ENCODE results near the gene TYW1.
"Not testable (repeated sequence)": the region's sequence is repeated elsewhere in the genome, so short reads cannot be mapped to it uniquely, and the experiment has no call there.

The TYW1 gene

GRCh38 chr7:67046819-67047218 lies 50.2 kb downstream of the TYW1 start:
- DNase-seq (ENCODE audit: low read depth) = not testable (repeated sequence)

- not testable (repeated sequence) for DNase-seq (ENCODE audit: low read depth)
Observed at GRCh38 chr7:67049908-67050307, 53.3 kb downstream of the TYW1 start.

GRCh38 chr7:67052161-67052560 lies 55.5 kb downstream of the TYW1 start:
- not testable (repeated sequence) for DNase-seq (ENCODE audit: low read depth)

GRCh38 chr7:67056683-67057082 lies 60.0 kb downstream of the TYW1 start:
- no peak for DNase-seq (ENCODE audit: low read depth)

- not testable (repeated sequence) for DNase-seq (ENCODE audit: low read depth)
Observed at GRCh38 chr7:67061321-67061720, 64.7 kb downstream of the TYW1 start.

- DNase-seq (ENCODE audit: low read depth) = not testable (repeated sequence)
Observed at GRCh38 chr7:67062802-67063201, 66.2 kb downstream of the TYW1 start.

GRCh38 chr7:67066950-67067622 lies 70.5 kb downstream of the TYW1 start:
- DNase-seq (ENCODE audit: low read depth) = not testable (repeated sequence)

GRCh38 chr7:67076120-67076519 lies 79.5 kb downstream of the TYW1 start:
- not testable (repeated sequence) for DNase-seq (ENCODE audit: low read depth)

GRCh38 chr7:67082880-67083279 lies 86.2 kb downstream of the TYW1 start:
- DNase-seq (ENCODE audit: low read depth) = not testable (repeated sequence)

- not testable (repeated sequence) for DNase-seq (ENCODE audit: low read depth)
Observed at GRCh38 chr7:67089261-67089660, 92.6 kb downstream of the TYW1 start.

GRCh38 chr7:67091053-67091452 lies 94.4 kb downstream of the TYW1 start:
- DNase-seq (ENCODE audit: low read depth) = not testable (repeated sequence)

GRCh38 chr7:67098031-67098430 lies 101.4 kb downstream of the TYW1 start:
- DNase-seq (ENCODE audit: low read depth) = not testable (repeated sequence)

- not testable (repeated sequence) for DNase-seq (ENCODE audit: low read depth)
Observed at GRCh38 chr7:67099406-67099805, 102.8 kb downstream of the TYW1 start.

GRCh38 chr7:67100038-67100437 lies 103.4 kb downstream of the TYW1 start:
- not testable (repeated sequence) for DNase-seq (ENCODE audit: low read depth)

GRCh38 chr7:67100956-67101361 lies 104.3 kb downstream of the TYW1 start:
- DNase-seq (ENCODE audit: low read depth) = no peak

- not testable (repeated sequence) for DNase-seq (ENCODE audit: low read depth)
Observed at GRCh38 chr7:67104937-67105336, 108.3 kb downstream of the TYW1 start.

- DNase-seq (ENCODE audit: low read depth) = no peak
Observed at GRCh38 chr7:67105377-67105776, 108.7 kb downstream of the TYW1 start.

GRCh38 chr7:67106255-67106654 lies 109.6 kb downstream of the TYW1 start:
- DNase-seq (ENCODE audit: low read depth) = not testable (repeated sequence)

- DNase-seq (ENCODE audit: low read depth) = not testable (repeated sequence)
Observed at GRCh38 chr7:67111342-67111741, 114.7 kb downstream of the TYW1 start.

- DNase-seq (ENCODE audit: low read depth) = not testable (repeated sequence)
Observed at GRCh38 chr7:67114483-67115246, 118.0 kb downstream of the TYW1 start.

- not testable (repeated sequence) for DNase-seq (ENCODE audit: low read depth)
Observed at GRCh38 chr7:67120491-67120890, 123.9 kb downstream of the TYW1 start.

GRCh38 chr7:67128257-67128656 lies 131.6 kb downstream of the TYW1 start:
- not testable (repeated sequence) for DNase-seq (ENCODE audit: low read depth)

- DNase-seq (ENCODE audit: low read depth) = not testable (repeated sequence)
Observed at GRCh38 chr7:67130766-67131165, 134.1 kb downstream of the TYW1 start.

All from HS-27A (cell line).